ENCODE results near the gene ZNF365.

DNA sequence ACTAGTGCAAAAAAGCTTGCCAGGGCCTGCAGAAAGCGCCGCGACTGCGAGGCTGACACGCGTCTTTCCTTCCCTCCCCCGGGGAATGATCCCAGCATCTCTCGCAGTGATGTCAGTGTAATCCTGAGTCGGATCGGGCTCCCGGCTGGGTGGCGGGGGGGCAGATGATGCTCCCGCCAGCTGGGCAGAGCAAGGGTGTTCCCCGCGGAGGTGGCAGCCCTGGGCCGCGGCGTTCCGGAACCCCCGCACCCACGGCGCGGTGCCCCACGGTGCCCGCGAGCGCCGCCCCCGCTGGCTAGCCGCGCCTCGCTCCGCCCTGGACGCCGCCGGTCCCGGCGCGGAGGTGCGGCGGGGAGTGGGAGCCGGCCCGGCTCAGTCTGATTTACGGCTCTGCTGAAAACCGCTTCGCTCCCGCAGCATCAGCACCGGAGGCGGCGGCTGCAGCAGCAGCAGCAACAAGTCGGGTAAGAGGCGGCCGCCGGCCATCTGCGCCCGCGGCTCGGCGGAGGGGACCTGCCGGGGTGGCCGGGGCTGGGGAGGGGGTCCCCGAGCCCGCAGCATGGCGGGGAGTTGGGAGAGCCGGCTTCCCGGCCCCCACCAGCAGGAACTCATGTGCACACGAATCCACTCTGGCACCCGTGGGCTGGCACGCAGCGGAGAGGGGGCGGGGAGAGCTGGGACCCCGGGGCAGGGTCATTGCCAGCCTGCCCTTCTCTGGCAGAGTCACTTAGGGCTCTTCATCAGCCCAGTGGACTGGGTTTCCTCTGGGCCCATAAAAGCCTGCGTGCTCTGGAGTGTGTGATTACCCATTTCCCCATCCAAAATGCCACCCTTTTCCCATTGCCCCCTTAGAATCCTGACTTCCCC lies at the start of gene ZNF365:
- TF ChIP-seq ZNF70 (CRISPR knock-in tag; IDR thresholded peaks at IDR 0.05) (no peak), ZFP30 (CRISPR knock-in tag; IDR thresholded peaks at IDR 0.05) (no peak), PPARA (CRISPR knock-in tag; IDR thresholded peaks at IDR 0.05; ENCODE audit: borderline replicate concordance) (no peak), ARNTL (CRISPR knock-in tag; IDR thresholded peaks at IDR 0.05; ENCODE audit: borderline replicate concordance, low read depth) (no peak), TOX (CRISPR knock-in tag; IDR thresholded peaks at IDR 0.05; ENCODE audit: borderline replicate concordance) (no peak), ISL1 (CRISPR knock-in tag; IDR thresholded peaks at IDR 0.05) (no peak), CSDC2 (CRISPR knock-in tag; IDR thresholded peaks at IDR 0.05) (no peak), ZNF8 (CRISPR knock-in tag; IDR thresholded peaks at IDR 0.05) (no peak), RARB (CRISPR knock-in tag; IDR thresholded peaks at IDR 0.05) (no peak), ESRRG (CRISPR knock-in tag; IDR thresholded peaks at IDR 0.05) (no peak), GLIS3 (CRISPR knock-in tag; IDR thresholded peaks at IDR 0.05) (no peak)
- TF ChIP-seq, protein P1, sequence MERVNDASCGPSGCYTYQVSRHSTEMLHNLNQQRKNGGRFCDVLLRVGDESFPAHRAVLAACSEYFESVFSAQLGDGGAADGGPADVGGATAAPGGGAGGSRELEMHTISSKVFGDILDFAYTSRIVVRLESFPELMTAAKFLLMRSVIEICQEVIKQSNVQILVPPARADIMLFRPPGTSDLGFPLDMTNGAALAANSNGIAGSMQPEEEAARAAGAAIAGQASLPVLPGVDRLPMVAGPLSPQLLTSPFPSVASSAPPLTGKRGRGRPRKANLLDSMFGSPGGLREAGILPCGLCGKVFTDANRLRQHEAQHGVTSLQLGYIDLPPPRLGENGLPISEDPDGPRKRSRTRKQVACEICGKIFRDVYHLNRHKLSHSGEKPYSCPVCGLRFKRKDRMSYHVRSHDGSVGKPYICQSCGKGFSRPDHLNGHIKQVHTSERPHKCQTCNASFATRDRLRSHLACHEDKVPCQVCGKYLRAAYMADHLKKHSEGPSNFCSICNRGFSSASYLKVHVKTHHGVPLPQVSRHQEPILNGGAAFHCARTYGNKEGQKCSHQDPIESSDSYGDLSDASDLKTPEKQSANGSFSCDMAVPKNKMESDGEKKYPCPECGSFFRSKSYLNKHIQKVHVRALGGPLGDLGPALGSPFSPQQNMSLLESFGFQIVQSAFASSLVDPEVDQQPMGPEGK (CRISPR knock-in tag; IDR thresholded peaks at IDR 0.05; ENCODE audit: borderline replicate concordance): no peak
- TF ChIP-seq, protein P2, sequence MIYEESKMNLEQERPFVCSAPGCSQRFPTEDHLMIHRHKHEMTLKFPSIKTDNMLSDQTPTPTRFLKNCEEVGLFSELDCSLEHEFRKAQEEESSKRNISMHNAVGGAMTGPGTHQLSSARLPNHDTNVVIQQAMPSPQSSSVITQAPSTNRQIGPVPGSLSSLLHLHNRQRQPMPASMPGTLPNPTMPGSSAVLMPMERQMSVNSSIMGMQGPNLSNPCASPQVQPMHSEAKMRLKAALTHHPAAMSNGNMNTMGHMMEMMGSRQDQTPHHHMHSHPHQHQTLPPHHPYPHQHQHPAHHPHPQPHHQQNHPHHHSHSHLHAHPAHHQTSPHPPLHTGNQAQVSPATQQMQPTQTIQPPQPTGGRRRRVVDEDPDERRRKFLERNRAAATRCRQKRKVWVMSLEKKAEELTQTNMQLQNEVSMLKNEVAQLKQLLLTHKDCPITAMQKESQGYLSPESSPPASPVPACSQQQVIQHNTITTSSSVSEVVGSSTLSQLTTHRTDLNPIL (CRISPR knock-in tag; IDR thresholded peaks at IDR 0.05; ENCODE audit: low read depth): no peak
